ENCODE data around the gene PDE1A. TPM values are rescaled to one million over a fixed set of nuclear protein-coding genes. Genes with fewer than 3 reads are reported as not detected.

PDE1A gene
- total RNA-seq, 4 donors from 2014 or later: 2.9 to 14.4 (median 4.4) TPM

DNA sequence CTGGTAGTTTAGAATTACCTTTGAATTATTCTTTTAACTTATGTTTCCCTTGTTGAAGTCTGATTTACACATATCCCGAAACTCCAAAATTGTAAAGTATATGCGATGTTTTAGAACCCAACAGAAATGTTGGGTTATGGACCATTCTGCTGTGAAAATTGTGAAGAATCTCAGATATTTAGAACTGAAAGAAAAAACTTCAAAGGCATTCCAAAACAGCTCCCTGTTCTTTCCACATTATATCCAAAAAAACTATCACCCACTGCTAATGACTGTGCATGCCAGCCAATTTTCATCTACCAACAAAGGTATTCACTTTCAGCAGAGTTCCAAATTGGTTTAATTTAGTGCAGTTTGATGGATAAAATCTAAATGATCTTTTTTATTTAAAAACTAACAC, 21.5 kb upstream of the PDE1A start:
- Histone ChIP-seq H3K4me3 (no peak overlapping the region), H3K4me1 (no peaks in the 10 kb centered on the region), H3K36me3 (no peaks in the 10 kb centered on the region), H3K27ac (no peak overlapping the region), H3K9me3 (no peaks in the 10 kb centered on the region), H3K27me3 (no peaks in the 10 kb centered on the region)
- TF ChIP-seq POLR2A (IDR thresholded peaks at IDR 0.05): no peak
- TF ChIP-seq, protein P1, sequence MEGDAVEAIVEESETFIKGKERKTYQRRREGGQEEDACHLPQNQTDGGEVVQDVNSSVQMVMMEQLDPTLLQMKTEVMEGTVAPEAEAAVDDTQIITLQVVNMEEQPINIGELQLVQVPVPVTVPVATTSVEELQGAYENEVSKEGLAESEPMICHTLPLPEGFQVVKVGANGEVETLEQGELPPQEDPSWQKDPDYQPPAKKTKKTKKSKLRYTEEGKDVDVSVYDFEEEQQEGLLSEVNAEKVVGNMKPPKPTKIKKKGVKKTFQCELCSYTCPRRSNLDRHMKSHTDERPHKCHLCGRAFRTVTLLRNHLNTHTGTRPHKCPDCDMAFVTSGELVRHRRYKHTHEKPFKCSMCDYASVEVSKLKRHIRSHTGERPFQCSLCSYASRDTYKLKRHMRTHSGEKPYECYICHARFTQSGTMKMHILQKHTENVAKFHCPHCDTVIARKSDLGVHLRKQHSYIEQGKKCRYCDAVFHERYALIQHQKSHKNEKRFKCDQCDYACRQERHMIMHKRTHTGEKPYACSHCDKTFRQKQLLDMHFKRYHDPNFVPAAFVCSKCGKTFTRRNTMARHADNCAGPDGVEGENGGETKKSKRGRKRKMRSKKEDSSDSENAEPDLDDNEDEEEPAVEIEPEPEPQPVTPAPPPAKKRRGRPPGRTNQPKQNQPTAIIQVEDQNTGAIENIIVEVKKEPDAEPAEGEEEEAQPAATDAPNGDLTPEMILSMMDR (IDR thresholded peaks at IDR 0.05 in 4 of 5, conservative IDR thresholded peaks at IDR 0.05 in 1 of 5): no peak
- intact Hi-C loops (cut with DNase I; ENCODE audit: low total_unique reads): no loop called here
- DNase-seq (no peak), ATAC-seq (no peak)
- in situ Hi-C loops (cut with MboI; ENCODE audit: low sequenced_read_pairs in 4 of 4): no loop called here

DNA sequence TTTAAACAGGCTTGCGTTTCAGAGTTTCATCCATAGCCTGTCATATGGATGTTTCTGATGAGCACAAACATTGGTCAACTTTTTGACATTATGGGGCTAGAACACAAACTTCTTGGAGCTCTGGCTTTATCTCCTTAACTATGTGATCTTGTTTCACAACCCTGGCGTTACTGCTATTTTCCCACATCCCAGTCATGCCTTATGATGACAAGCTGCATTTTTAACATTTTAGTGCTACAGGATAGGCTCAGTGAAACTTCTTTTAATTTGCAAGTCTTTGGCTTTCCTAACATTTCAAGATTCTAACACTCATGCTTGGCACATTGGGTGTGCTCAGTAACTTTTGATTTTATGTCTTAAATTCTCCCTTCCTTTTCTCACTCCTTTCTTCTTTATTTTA, 21.0 kb upstream of the PDE1A start:
- in situ Hi-C loops (cut with MboI; ENCODE audit: low sequenced_read_pairs in 4 of 4): no loop called here
- no peaks in the 10 kb centered on the region for H3K36me3 ChIP-seq
- H3K4me1 ChIP-seq: no peaks in the 10 kb centered on the region
- intact Hi-C loops (cut with DNase I; ENCODE audit: low total_unique reads): no loop called here
- H3K27me3 ChIP-seq: no peaks in the 10 kb centered on the region
- TF ChIP-seq, protein P1 (IDR thresholded peaks at IDR 0.05 in 4 of 5, conservative IDR thresholded peaks at IDR 0.05 in 1 of 5): no peak
- no peak for TF ChIP-seq POLR2A (IDR thresholded peaks at IDR 0.05)
- no peak for ATAC-seq
- no peak overlapping the region for H3K4me3 ChIP-seq
- H3K9me3 ChIP-seq: no peaks in the 10 kb centered on the region
- DNase-seq: no peak
- H3K27ac ChIP-seq: no peak overlapping the region

DNA sequence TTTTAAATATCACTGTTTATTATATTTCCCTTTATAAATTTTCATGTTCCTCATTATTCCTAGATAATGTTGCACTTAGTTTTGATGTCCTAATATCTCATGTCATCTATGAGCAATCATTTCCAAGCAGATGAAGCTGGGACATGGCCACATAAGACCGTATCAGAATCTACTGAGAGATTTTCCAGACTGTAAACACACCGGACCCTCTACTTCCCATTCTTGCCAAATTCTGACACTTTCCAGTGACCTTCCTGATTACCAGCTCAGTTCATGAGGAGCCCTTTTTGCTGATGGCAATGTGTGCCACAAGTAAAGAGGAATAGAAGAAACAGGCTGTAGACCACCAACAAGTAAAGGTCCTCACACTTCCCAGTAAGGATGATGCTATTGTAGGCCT, 20.3 kb upstream of the PDE1A start:
- no peaks in the 10 kb centered on the region for H3K27me3 ChIP-seq
- ATAC-seq: no peak
- in situ Hi-C loops (cut with MboI; ENCODE audit: low sequenced_read_pairs in 4 of 4): no loop called here

DNA sequence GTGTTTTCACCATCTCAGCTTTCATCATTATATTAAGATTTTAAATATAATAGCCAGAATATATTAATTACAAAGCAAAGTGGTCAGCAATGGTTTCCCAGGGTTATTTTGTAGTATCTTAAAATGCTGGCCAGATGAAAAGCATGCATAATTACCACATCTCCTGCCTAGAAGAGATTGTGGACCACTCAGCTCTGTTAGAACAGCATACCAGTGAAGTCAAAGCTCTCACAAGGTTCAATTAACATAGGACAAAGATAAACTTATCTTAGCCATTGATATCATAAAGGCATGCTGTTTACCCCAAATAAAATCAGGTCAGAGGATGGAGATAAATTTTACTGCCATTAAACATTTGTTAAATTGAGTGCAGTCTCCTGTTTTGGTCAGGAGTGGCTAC, 19.3 kb upstream of the PDE1A start:
- no peak for TF ChIP-seq POLR2A (IDR thresholded peaks at IDR 0.05)
- TF ChIP-seq, protein P1 (IDR thresholded peaks at IDR 0.05 in 4 of 5, conservative IDR thresholded peaks at IDR 0.05 in 1 of 5): no peak
- in situ Hi-C loops (cut with MboI; ENCODE audit: low sequenced_read_pairs in 4 of 4): no loop called here
- Histone ChIP-seq H3K27ac (no peak overlapping the region), H3K4me1 (no peaks in the 10 kb centered on the region), H3K9me3 (no peaks in the 10 kb centered on the region), H3K27me3 (no peaks in the 10 kb centered on the region), H3K36me3 (no peaks in the 10 kb centered on the region), H3K4me3 (no peak overlapping the region)
- DNase-seq (no peak), ATAC-seq (no peak)
- intact Hi-C loops (cut with DNase I; ENCODE audit: low total_unique reads): no loop called here

More for the DNA sequence above, 20.3 kb upstream of the PDE1A start:
- Histone ChIP-seq H3K36me3 (no peaks in the 10 kb centered on the region), H3K4me3 (no peak overlapping the region), H3K9me3 (no peaks in the 10 kb centered on the region), H3K4me1 (no peaks in the 10 kb centered on the region), H3K27ac (no peak overlapping the region)
- intact Hi-C loops (cut with DNase I; ENCODE audit: low total_unique reads): no loop called here
- DNase-seq: no peak
- TF ChIP-seq, protein P1 (IDR thresholded peaks at IDR 0.05 in 4 of 5, conservative IDR thresholded peaks at IDR 0.05 in 1 of 5): no peak
- TF ChIP-seq POLR2A (IDR thresholded peaks at IDR 0.05): no peak

DNA sequence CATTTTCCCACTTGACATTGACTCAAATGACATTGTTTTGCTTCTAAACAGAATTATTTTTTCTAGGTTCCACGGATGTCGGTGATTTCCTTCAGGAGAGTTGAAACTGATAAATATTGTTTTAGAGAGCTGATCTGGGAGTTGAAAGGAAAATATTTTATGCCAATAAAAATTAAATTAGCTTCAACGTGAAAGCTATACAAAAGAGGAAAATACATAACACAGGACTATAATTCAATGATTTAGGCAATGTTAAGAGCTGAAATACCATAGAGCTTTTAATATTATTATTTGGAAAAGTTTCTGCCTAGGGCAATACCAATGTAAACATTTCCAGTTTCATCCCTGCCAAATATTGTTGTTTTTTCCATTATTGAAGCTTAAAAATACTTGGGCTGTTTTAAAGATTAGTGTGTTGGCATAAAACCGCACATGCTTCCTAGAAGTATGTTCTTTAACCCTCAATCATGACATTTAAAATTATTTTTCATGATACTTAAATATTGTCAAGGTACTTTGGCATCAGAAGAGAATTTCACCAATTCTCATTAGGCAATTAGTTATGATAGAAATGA, 18.6 kb upstream of the PDE1A start:
- no peak overlapping the region for H3K27ac ChIP-seq
- no peak for TF ChIP-seq POLR2A (IDR thresholded peaks at IDR 0.05)
- TF ChIP-seq, protein P1 (IDR thresholded peaks at IDR 0.05 in 4 of 5, conservative IDR thresholded peaks at IDR 0.05 in 1 of 5): no peak

More for the DNA sequence above, 18.6 kb upstream of the PDE1A start:
- ATAC-seq (no peak), DNase-seq (no peak)
- H3K4me1 ChIP-seq: no peaks in the 10 kb centered on the region
- H3K36me3 ChIP-seq: no peaks in the 10 kb centered on the region
- H3K4me3 ChIP-seq: no peak overlapping the region
- no peaks in the 10 kb centered on the region for H3K9me3 ChIP-seq
- no peaks in the 10 kb centered on the region for H3K27me3 ChIP-seq
- intact Hi-C loops (cut with DNase I; ENCODE audit: low total_unique reads) (no loop called here), in situ Hi-C loops (cut with MboI; ENCODE audit: low sequenced_read_pairs in 4 of 4) (no loop called here)
